Stomach (tissue), 9 donors: ENCODE measurements around the gene SPRING1. TPM values are rescaled to one million over a fixed set of nuclear protein-coding genes. Genes with fewer than 3 reads are reported as not detected.

ENCODE experiments used
- DNase-seq, 2 donors: peaks; one replicate each; pipeline versions ENCODE4 v3.0.0 to v3.0.0-alpha.2; 2013 to 2019
- H3K27ac ChIP-seq, 5 donors: fragments of 200-600 bp in 4 of 5; sonication (generic) in 4 of 5; one replicate each; pipeline ENCODE4 v1.5.1; 2013 to 2019; ENCODE audit warnings: mild to moderate bottlenecking in 1 of 5, moderate library complexity in 1 of 5
- H3K27me3 ChIP-seq, 3 donors: fragments of 200-600 bp; sonication (generic); one replicate each; pipeline ENCODE4 v1.5.1; 2017 to 2019; ENCODE audit warnings: mixed run types in 1 of 3
- H3K36me3 ChIP-seq, 4 donors: fragments of 200-600 bp; sonication (generic); 1 replicate in 3 of 4; 2 replicates in 1 of 4; pipeline ENCODE4 v1.5.1; 2016 to 2019
- H3K4me1 ChIP-seq, 4 donors: fragments of 200-600 bp; sonication (generic); one replicate each; pipeline ENCODE4 v1.5.1; 2016 to 2019
- H3K4me3 ChIP-seq, 4 donors: fragments of 200-600 bp; sonication (generic) in 3 of 4; one replicate each; pipeline ENCODE4 v1.5.1; 2016 to 2019; ENCODE audit warnings: mild to moderate bottlenecking in 1 of 4
- H3K9me3 ChIP-seq, 4 donors: fragments of 200-600 bp; sonication (generic); one replicate each; pipeline ENCODE4 v1.5.1; 2016 to 2019
- EP300 ChIP-seq: sonication (generic); formaldehyde crosslinking; IDR thresholded peaks from one replicate; pipeline ENCODE4 v1.6.1; 2017; ENCODE audit warnings: antibody characterized with exemption
- POLR2A ChIP-seq, 4 donors: fragments of 450-650 bp; IDR thresholded peaks; one replicate each; pipeline ENCODE4 v1.6.1; 2016; ENCODE audit warnings: antibody characterized with exemption in 4 of 4, control low read depth in 2 of 4, mild to moderate bottlenecking in 1 of 4, moderate library complexity in 1 of 4
- POLR2AphosphoS5 ChIP-seq, 3 donors: sonication (generic); formaldehyde crosslinking; IDR thresholded peaks; one replicate each; pipeline ENCODE4 v1.6.1; 2016; ENCODE audit warnings: antibody characterized with exemption in 3 of 3
- WGBS, 5 donors: extraction: QIAGEN DNeasy Blood & Tissue Kit in 3 of 5; methylation state at CpG; one replicate each; pipeline versions ENCODE4 v1.1.5 to v1.1.7; 2013 to 2018; 5-methylcytosine and 5-hydroxymethylcytosine counted together
- intact Hi-C: fragments of 100-400 bp; cut with DNase I; formaldehyde crosslinking; loops from one replicate; pipeline ENCODE4 v1.15.1; 2023; ENCODE audit warnings: low total_unique reads
- polyA plus RNA-seq, 3 donors: library from polyadenylated mRNA; stranded (reverse); fragments of 200-250 nt; gene quantifications; one replicate each; pipeline ENCODE4 v1.2.3, GENCODE V29; 2013
- total RNA-seq, 5 donors: library from RNA; depleted of rRNA; stranded (reverse); fragments of >200 nt; gene quantifications; one replicate each; pipeline versions ENCODE4 v1.1.0 to v1.2.3, GENCODE V29; 2014 to 2016
- TF ChIP-seq, protein P1 (sequence below), 7 experiments: fragments of 450-650 bp in 4 of 7; fragments of 200-600 bp in 3 of 7; sonication (generic) in 3 of 7; IDR thresholded peaks; one replicate each; pipeline ENCODE4 v1.5.1; 2016 to 2019; ENCODE audit warnings: antibody characterized with exemption in 7 of 7, control low read depth in 2 of 7, mild to moderate bottlenecking in 1 of 7
- donor health status: healthy with polysubstance abuse.
- donor health status: Bipolar disorder and iron deficiency.
- donor health status: healthy.

SPRING1 gene
- total and polyA plus RNA-seq, 8 donors = 1.2 to 124 (median 23.4) TPM

DNA sequence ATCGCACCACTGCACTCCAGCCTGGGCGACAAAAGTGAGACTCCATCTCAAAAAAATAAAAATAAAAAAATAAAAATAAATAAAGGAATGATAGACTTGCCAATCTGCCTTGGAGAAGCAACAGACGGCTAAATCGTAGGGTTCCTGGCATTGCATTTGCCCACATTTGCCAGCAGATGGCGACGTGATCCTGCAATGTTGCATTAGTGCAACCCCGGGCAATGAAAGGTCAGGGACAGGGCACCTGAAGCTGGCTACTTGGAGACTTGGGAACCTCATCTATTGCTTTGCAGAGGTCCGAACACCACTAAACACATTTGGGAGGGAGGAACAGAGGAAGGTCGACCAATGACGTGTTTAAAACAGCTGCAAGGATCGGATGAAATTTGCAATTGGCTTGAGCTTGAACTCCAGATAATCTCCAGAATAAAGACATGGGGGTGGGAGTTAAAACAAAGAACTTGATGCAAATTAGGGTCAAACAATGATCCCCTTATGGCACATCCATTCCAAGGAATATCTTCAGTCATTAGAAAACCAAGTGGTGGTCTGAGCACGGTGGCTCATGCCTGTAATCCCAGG, 34.6 kb downstream of the SPRING1 start:
- DNase-seq = peak; percentile 75 to 86
- intact Hi-C loops = no loop called here
- Histone ChIP-seq H3K27ac (no peak overlapping the region), H3K36me3 (no peaks in the 10 kb centered on the region), H3K9me3 (no peaks in the 10 kb centered on the region), H3K27me3 (no peaks in the 10 kb centered on the region), H3K4me3 (no peak overlapping the region), H3K4me1 (peaks cover 7 to 20% (median 14%) of the 10 kb centered on the region in 4 donors)
- TF ChIP-seq POLR2AphosphoS5 (IDR thresholded peaks at IDR 0.05) (peak in 1 of 3 donors; percentile 60), EP300 (no peak), POLR2A (IDR thresholded peaks at IDR 0.05) (no peak)
- TF ChIP-seq, protein P1, sequence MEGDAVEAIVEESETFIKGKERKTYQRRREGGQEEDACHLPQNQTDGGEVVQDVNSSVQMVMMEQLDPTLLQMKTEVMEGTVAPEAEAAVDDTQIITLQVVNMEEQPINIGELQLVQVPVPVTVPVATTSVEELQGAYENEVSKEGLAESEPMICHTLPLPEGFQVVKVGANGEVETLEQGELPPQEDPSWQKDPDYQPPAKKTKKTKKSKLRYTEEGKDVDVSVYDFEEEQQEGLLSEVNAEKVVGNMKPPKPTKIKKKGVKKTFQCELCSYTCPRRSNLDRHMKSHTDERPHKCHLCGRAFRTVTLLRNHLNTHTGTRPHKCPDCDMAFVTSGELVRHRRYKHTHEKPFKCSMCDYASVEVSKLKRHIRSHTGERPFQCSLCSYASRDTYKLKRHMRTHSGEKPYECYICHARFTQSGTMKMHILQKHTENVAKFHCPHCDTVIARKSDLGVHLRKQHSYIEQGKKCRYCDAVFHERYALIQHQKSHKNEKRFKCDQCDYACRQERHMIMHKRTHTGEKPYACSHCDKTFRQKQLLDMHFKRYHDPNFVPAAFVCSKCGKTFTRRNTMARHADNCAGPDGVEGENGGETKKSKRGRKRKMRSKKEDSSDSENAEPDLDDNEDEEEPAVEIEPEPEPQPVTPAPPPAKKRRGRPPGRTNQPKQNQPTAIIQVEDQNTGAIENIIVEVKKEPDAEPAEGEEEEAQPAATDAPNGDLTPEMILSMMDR (IDR thresholded peaks at IDR 0.05) = peak in 5 of 7 experiments; percentile 86 to 95 (median 93)
- 16 to 20% (median 18%) methylated on average over 12 of the region's 12 CpGs for WGBS, 5 donors

- intact Hi-C loops = no loop called here
- Histone ChIP-seq H3K4me1 (peaks cover 7 to 27% (median 24%) of the 10 kb centered on the region in 4 donors), H3K9me3 (no peaks in the 10 kb centered on the region), H3K27me3 (no peaks in the 10 kb centered on the region), H3K36me3 (no peaks in the 10 kb centered on the region), H3K27ac (no peak overlapping the region), H3K4me3 (no peak overlapping the region)
- no peak for DNase-seq
- WGBS, 5 donors = 91 to 96% (median 93%) methylated on average over 4 of the region's 4 CpGs
- TF ChIP-seq EP300 (no peak), POLR2AphosphoS5 (IDR thresholded peaks at IDR 0.05) (no peak), POLR2A (IDR thresholded peaks at IDR 0.05) (no peak)
- TF ChIP-seq, protein P1 (IDR thresholded peaks at IDR 0.05) = no peak
Measured at GRCh38 chr12:116701432-116701831, 36.4 kb downstream of the SPRING1 start.

GRCh38 chr12:116700066-116700465, 37.8 kb downstream of the SPRING1 start:
- no peak for TF ChIP-seq POLR2A (IDR thresholded peaks at IDR 0.05)
- TF ChIP-seq POLR2AphosphoS5 (IDR thresholded peaks at IDR 0.05) = no peak
- no peak for TF ChIP-seq EP300
- TF ChIP-seq, protein P1 (IDR thresholded peaks at IDR 0.05) = no peak
- WGBS, 5 donors = 86 to 97% (median 94%) methylated on average over 6 of the region's 6 CpGs

GRCh38 chr12:116698554-116699075, 39.3 kb downstream of the SPRING1 start:
- Histone ChIP-seq H3K27ac (peak overlapping the region in 3 of 5 donors; percentile 19 to 76 (median 67)), H3K36me3 (no peaks in the 10 kb centered on the region), H3K4me1 (peaks cover 11 to 32% (median 28%) of the 10 kb centered on the region in 4 donors), H3K27me3 (peaks cover 0 to 19% (median 11%) of the 10 kb centered on the region in 3 donors), H3K4me3 (peak overlapping the region in 1 of 4 donors; percentile 9), H3K9me3 (no peaks in the 10 kb centered on the region)
- 55 to 65% (median 61%) methylated on average over 2 of the region's 2 CpGs for WGBS, 5 donors
- no peak for DNase-seq
- no peak for TF ChIP-seq POLR2A (IDR thresholded peaks at IDR 0.05)
- intact Hi-C loops = no loop called here

More at GRCh38 chr12:116700066-116700465, 37.8 kb downstream of the SPRING1 start:
- no peak overlapping the region for H3K4me3 ChIP-seq
- peak overlapping the region in 2 of 5 donors; percentile 67 to 76 for H3K27ac ChIP-seq
- H3K27me3 ChIP-seq = peaks cover 0 to 5% (median under 1%) of the 10 kb centered on the region in 3 donors
- no peaks in the 10 kb centered on the region for H3K9me3 ChIP-seq
- intact Hi-C loops = no loop called here
- H3K36me3 ChIP-seq = no peaks in the 10 kb centered on the region
- no peak for DNase-seq
- H3K4me1 ChIP-seq = peaks cover 7 to 27% (median 24%) of the 10 kb centered on the region in 4 donors

DNA sequence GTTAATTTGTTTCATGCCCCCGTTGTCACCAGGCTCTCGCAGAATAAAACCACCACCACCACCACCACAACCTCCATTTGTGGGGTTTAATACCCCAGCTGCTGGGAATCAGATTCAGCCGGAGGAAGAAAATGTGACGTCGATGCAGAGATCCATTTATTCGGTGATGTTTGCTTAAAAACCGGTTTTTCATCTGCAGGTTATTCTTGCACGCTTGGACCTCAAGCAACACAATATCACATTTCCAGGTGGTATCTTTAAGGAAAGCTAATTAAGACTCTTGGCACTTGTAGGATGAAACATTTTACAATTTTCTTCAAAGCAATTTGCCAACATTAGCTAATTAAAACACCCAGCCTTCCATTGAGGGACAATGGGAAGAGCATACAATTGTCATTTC, 39.8 kb downstream of the SPRING1 start:
- peak overlapping the region; percentile 24 to 89 (median 67) for H3K27ac ChIP-seq
- no peaks in the 10 kb centered on the region for H3K9me3 ChIP-seq
- DNase-seq = peak in 1 of 2 donors; percentile 86
- no peaks in the 10 kb centered on the region for H3K36me3 ChIP-seq
- TF ChIP-seq, protein P1 (IDR thresholded peaks at IDR 0.05) = no peak
- TF ChIP-seq POLR2AphosphoS5 (IDR thresholded peaks at IDR 0.05) = peak in 1 of 3 donors; percentile 32
- H3K4me1 ChIP-seq = peaks cover 16 to 33% (median 31%) of the 10 kb centered on the region in 4 donors
- WGBS, 5 donors = 24 to 44% (median 41%) methylated on average over 8 of the region's 8 CpGs
- peaks cover 0 to 24% (median 16%) of the 10 kb centered on the region in 3 donors for H3K27me3 ChIP-seq
- peak overlapping the region in 1 of 4 donors; percentile 9 for H3K4me3 ChIP-seq
- intact Hi-C loops = no loop called here
